WTC11 (cell line): ENCODE data around the gene TP63. TPM values are rescaled to one million over a fixed set of nuclear protein-coding genes. Genes with fewer than 3 reads are reported as not detected.

Experiments used
- ATAC-seq: fragments of 200-7000 bp; cut with Tn5 transposase; 2 replicates; pipeline ENCODE4 v1.10.0; 2021; ENCODE audit warnings: mild to moderate bottlenecking, moderate library complexity
- CTCF ChIA-PET: fragments of 300-600 bp; sonication (Branson Sonifier 250); formaldehyde crosslinking; loops from one replicate; lab custom pipeline; 2021; ENCODE audit warnings: antibody characterized with exemption; lab: Charles Lee
- POLR2A ChIA-PET: fragments of 350-600 bp; sonication (Branson Sonifier 250); formaldehyde crosslinking; loops from one replicate; lab custom pipeline; 2021; ENCODE audit warnings: antibody characterized with exemption; lab: Charles Lee
- DNase-seq: peaks from one replicate; pipeline ENCODE4 v3.0.0; 2021; ENCODE audit warnings: low spot score
- H3K27ac Mint-ChIP-seq: 2 replicates; pipeline ENCODE4 v1.8.0; 2021; ENCODE audit warnings: mixed read lengths
- H3K27me3 Mint-ChIP-seq: 2 replicates; pipeline ENCODE4 v1.8.0; 2021; ENCODE audit warnings: low read depth, mild to moderate bottlenecking, moderate library complexity, mixed read lengths
- H3K36me3 Mint-ChIP-seq: 2 replicates; pipeline ENCODE4 v1.8.0; 2021; ENCODE audit warnings: mixed read lengths
- H3K4me1 Mint-ChIP-seq: 2 replicates; pipeline ENCODE4 v1.8.0; 2022; ENCODE audit warnings: mixed read lengths
- H3K4me3 Mint-ChIP-seq: 2 replicates; pipeline ENCODE4 v1.8.0; 2021; ENCODE audit warnings: mild to moderate bottlenecking, moderate library complexity, mixed read lengths
- H3K9me3 Mint-ChIP-seq: 2 replicates; pipeline ENCODE4 v1.8.0; 2021; ENCODE audit warnings: mixed read lengths
- ARID4B ChIP-seq: sonication (generic); formaldehyde crosslinking; IDR thresholded peaks from 2 replicates; pipeline ENCODE4 v1.8.0; 2023; ENCODE audit warnings: missing genetic modification reagents, mild to moderate bottlenecking, borderline replicate concordance
- ATF1 ChIP-seq: sonication (generic); formaldehyde crosslinking; IDR thresholded peaks from 2 replicates; pipeline ENCODE4 v1.8.1; 2023; ENCODE audit warnings: mild to moderate bottlenecking, moderate library complexity, missing genetic modification reagents
- CBFB ChIP-seq: sonication (generic); formaldehyde crosslinking; IDR thresholded peaks from 2 replicates; pipeline ENCODE4 v1.8.1; 2022; ENCODE audit warnings: mild to moderate bottlenecking, low read depth, missing genetic modification reagents
- CREM ChIP-seq: sonication (generic); formaldehyde crosslinking; IDR thresholded peaks from 2 replicates; pipeline ENCODE4 v1.8.1; 2022; ENCODE audit warnings: mild to moderate bottlenecking, missing genetic modification reagents, moderate library complexity
- E2F1 ChIP-seq: sonication (generic); formaldehyde crosslinking; IDR thresholded peaks from 2 replicates; pipeline ENCODE4 v1.8.0; 2022; ENCODE audit warnings: mild to moderate bottlenecking, missing genetic modification reagents
- E2F5 ChIP-seq: sonication (generic); formaldehyde crosslinking; IDR thresholded peaks from 2 replicates; pipeline ENCODE4 v1.8.1; 2022; ENCODE audit warnings: mild to moderate bottlenecking, moderate library complexity, missing genetic modification reagents
- ESRRA ChIP-seq: sonication (generic); formaldehyde crosslinking; IDR thresholded peaks from 2 replicates; pipeline ENCODE4 v1.8.1; 2022; ENCODE audit warnings: mild to moderate bottlenecking, missing genetic modification reagents, borderline replicate concordance
- GABPB1 ChIP-seq: sonication (generic); formaldehyde crosslinking; IDR thresholded peaks from 2 replicates; pipeline ENCODE4 v1.8.1; 2023; ENCODE audit warnings: mild to moderate bottlenecking, missing genetic modification reagents
- IRF1 ChIP-seq: sonication (generic); formaldehyde crosslinking; IDR thresholded peaks from 2 replicates; pipeline ENCODE4 v1.8.0; 2023; ENCODE audit warnings: missing genetic modification reagents
- NR1H2 ChIP-seq: sonication (generic); formaldehyde crosslinking; IDR thresholded peaks from 2 replicates; pipeline ENCODE4 v1.9.0; 2021; ENCODE audit warnings: mild to moderate bottlenecking, moderate library complexity, missing genetic modification reagents
- PRDM15 ChIP-seq: sonication (generic); formaldehyde crosslinking; IDR thresholded peaks from 2 replicates; pipeline ENCODE4 v1.8.0; 2022; ENCODE audit warnings: missing genetic modification reagents
- RORB ChIP-seq: fragments of 250-450 bp; sonication (Bioruptor Pico); IDR thresholded peaks from 2 replicates; pipeline ENCODE4 v1.9.0; 2021; ENCODE audit warnings: mild to moderate bottlenecking
- SP1 ChIP-seq: sonication (generic); formaldehyde crosslinking; conservative IDR thresholded peaks from 2 replicates; pipeline ENCODE4 v1.8.1; 2022; ENCODE audit warnings: missing genetic modification reagents
- STAT6 ChIP-seq: sonication (generic); formaldehyde crosslinking; conservative IDR thresholded peaks from 2 replicates; pipeline ENCODE4 v1.8.1; 2023; ENCODE audit warnings: mild to moderate bottlenecking, low read depth, missing genetic modification reagents, moderate library complexity
- ZNF263 ChIP-seq: sonication (generic); formaldehyde crosslinking; IDR thresholded peaks from 2 replicates; pipeline ENCODE4 v1.8.1; 2022; ENCODE audit warnings: low read depth, mild to moderate bottlenecking, moderate library complexity, missing genetic modification reagents
- ZNF317 ChIP-seq: sonication (generic); formaldehyde crosslinking; IDR thresholded peaks from 2 replicates; pipeline ENCODE4 v1.8.1; 2023; ENCODE audit warnings: low read depth, mild to moderate bottlenecking, moderate library complexity, missing genetic modification reagents, borderline replicate concordance
- ZNF416 ChIP-seq: fragments of 250-450 bp; sonication (Bioruptor Pico); IDR thresholded peaks from 2 replicates; pipeline ENCODE4 v1.9.0; 2021; ENCODE audit warnings: mild to moderate bottlenecking, inconsistent platforms
- ZNF512 ChIP-seq: sonication (generic); formaldehyde crosslinking; IDR thresholded peaks from 2 replicates; pipeline ENCODE4 v1.8.1; 2022; ENCODE audit warnings: missing genetic modification reagents, borderline replicate concordance
- ZSCAN18 ChIP-seq: fragments of 250-450 bp; sonication (Bioruptor Pico); IDR thresholded peaks from 2 replicates; pipeline ENCODE4 v2.1.2; 2022; ENCODE audit warnings: mild to moderate bottlenecking, moderate library complexity
- total RNA-seq: library from RNA; stranded (reverse); gene quantifications from 3 replicates; pipeline ENCODE4 v1.2.3, GENCODE V29; 2021

Gene TP63
- total RNA-seq, 1 experiment from 2014 or later, result 0.09 TPM

- Mint-ChIP-seq H3K27me3 (no peaks in the 10 kb centered on the region), H3K9me3 (no peaks in the 10 kb centered on the region), H3K27ac (no peak overlapping the region), H3K4me1 (peaks cover 5% of the 10 kb centered on the region)
- POLR2A ChIA-PET, result no interaction called here
- DNase-seq, result no peak
- TF ChIP-seq IRF1 (CRISPR knock-in tag) (no peak), NR1H2 (CRISPR knock-in tag) (no peak), E2F1 (CRISPR knock-in tag) (no peak), CREM (CRISPR knock-in tag) (no peak), ZNF263 (CRISPR knock-in tag) (no peak), ZNF416 (no peak), ZNF512 (CRISPR knock-in tag) (no peak), ESRRA (no peak), STAT6 (CRISPR knock-in tag) (no peak), ATF1 (CRISPR knock-in tag) (no peak), ZSCAN18 (CRISPR knock-in tag) (no peak), E2F5 (no peak), ZNF317 (no peak), RORB (CRISPR knock-in tag) (no peak), PRDM15 (CRISPR knock-in tag) (no peak), ARID4B (CRISPR knock-in tag) (no peak), CBFB (CRISPR knock-in tag) (no peak), SP1 (CRISPR knock-in tag) (no peak), GABPB1 (CRISPR knock-in tag) (no peak)
- TF ChIP-seq, all 79 proteins: peak for 0
- no peak overlapping the region for H3K4me3 Mint-ChIP-seq
- no peak for ATAC-seq
- no peaks in the 10 kb centered on the region for H3K36me3 Mint-ChIP-seq
- CTCF ChIA-PET, result interaction anchor here (0.8 to 1.3 kb wide), 2 partner anchors 233 to 728 kb away, joined by 3 read pairs; no protein-coding TSS in a partner anchor
Measured at GRCh38 chr3:189714991-189715961, 84.1 kb downstream of the TP63 start.
